RWPE1 (cell line): ENCODE data around the gene TWNK.

ENCODE experiments used
- CTCF ChIA-PET: fragments of 350-600 bp; sonication (Branson Sonifier 250); formaldehyde crosslinking; extraction: SDS; loops from one replicate; lab custom pipeline; 2021; lab: Yijun Ruan, JAX
- POLR2A ChIA-PET: fragments of 400-600 bp; formaldehyde crosslinking; extraction: SDS; loops from one replicate; lab custom pipeline; 2020; ENCODE audit warnings: antibody characterized with exemption; ENCODE audit not compliant: low non-redundant PET; lab: Yijun Ruan, JAX
- DNase-seq: peaks from one replicate; pipeline ENCODE4 v3.0.0; 2012; ENCODE audit warnings: low spot score
- H3K27ac ChIP-seq: fragments of 450-650 bp; 2 replicates; pipeline ENCODE4 v1.5.1; 2017
- TF ChIP-seq, protein P1 (sequence below): fragments of 450-650 bp; conservative IDR thresholded peaks from 2 replicates; pipeline ENCODE4 v1.5.1; 2017; ENCODE audit warnings: low read depth, mild to moderate bottlenecking

TWNK gene

DNA sequence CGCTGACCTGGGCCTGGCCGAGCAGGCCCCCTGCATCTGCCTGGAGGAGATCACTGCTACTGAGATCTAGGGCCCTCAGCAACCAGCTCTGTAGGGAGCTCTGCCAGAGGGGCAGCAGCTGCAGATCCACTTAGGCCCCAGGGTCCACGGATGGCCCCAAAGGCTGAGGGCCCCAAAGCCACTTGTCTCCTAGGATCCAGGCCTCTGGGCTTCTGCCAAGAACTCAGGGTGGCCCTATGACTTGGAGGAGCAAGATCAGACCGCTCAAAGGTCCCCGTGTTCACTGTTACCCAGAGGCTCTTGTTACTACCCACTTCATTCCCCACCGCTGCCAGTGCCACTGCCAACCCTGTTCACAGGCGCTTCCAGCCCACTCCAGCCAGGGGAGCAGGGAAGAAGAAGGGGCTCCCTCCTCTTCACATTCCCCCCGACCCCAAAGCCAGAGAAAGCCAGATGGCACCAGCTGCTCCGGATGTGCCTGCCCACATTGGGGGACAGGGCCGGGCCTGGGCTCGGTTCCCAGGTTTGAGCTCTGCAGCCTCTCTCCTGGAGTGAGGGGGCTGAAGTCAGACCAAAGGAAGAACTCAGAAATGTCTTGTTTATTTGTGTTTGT lies 19.9 kb downstream of the TWNK start:
- POLR2A ChIA-PET, result interaction anchor here (1.1 kb wide), 1 partner anchor 9 kb away, joined by 3 read pairs; no protein-coding TSS in a partner anchor
- CTCF ChIA-PET, result interaction anchor here (1.4 to 3.7 kb wide), 3 partner anchors 9 to 25 kb away, joined by 3 to 27 read pairs (median 19); partner anchors contain the start of gene LZTS2
- no peak for DNase-seq
- TF ChIP-seq, protein P1, sequence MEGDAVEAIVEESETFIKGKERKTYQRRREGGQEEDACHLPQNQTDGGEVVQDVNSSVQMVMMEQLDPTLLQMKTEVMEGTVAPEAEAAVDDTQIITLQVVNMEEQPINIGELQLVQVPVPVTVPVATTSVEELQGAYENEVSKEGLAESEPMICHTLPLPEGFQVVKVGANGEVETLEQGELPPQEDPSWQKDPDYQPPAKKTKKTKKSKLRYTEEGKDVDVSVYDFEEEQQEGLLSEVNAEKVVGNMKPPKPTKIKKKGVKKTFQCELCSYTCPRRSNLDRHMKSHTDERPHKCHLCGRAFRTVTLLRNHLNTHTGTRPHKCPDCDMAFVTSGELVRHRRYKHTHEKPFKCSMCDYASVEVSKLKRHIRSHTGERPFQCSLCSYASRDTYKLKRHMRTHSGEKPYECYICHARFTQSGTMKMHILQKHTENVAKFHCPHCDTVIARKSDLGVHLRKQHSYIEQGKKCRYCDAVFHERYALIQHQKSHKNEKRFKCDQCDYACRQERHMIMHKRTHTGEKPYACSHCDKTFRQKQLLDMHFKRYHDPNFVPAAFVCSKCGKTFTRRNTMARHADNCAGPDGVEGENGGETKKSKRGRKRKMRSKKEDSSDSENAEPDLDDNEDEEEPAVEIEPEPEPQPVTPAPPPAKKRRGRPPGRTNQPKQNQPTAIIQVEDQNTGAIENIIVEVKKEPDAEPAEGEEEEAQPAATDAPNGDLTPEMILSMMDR, result no peak
- H3K27ac ChIP-seq, result peak overlapping the region; percentile 63

DNA sequence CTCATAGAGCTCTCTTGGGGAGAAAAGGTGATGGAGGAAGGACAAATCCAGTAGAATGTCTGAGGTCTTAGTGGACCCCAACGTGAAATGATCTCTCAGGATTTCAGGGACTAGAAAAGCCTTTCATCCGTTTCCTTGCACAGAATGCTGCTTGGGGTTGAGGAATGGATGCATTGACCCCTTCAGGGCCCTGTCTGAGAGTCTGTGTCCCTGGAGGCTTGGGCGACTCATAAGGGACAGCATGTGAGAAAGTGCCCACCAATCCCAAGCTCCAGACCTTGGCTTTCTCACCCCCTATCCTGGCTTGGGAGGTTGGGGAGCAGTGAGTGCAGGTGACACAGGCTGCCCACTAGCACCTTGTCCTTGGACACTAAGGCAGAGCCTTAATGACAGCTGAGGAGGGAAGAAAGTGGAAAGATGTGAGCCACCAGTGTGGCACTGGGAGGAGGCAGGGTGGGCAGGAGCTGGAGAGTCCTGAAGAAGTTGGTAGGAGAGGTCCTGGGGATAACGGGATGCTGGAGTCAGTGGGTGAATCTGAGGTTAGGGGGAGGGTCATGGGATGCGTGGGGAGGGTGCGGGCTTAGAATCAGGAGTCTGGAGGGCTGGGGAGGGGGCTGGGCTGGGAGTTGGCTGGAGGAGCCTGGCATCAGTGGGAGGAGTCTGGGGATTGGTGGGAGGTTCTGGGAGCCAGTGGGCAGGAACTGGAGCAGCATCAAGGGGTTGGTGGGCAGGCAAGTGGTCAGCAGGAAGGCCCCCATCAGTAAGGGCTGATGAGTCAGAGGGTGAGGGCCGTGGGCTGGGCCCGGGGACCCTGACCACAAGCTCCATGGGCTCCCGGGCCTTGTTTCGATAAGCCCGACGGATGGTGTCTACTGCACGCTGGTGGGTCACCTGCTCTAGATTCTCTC lies 20.8 kb downstream of the TWNK start:
- TF ChIP-seq, protein P1, result no peak
- CTCF ChIA-PET, result interaction anchor here (0.6 to 3.7 kb wide), 6 partner anchors 10 to 83 kb away, joined by 3 to 27 read pairs (median 6); partner anchors contain the start of gene LZTS2
- peak overlapping the region; percentile 63 for H3K27ac ChIP-seq
- no peak for DNase-seq
- POLR2A ChIA-PET, result interaction anchor here (0.6 kb wide), 1 partner anchor 46 kb away, joined by 6 read pairs; no protein-coding TSS in a partner anchor

DNA sequence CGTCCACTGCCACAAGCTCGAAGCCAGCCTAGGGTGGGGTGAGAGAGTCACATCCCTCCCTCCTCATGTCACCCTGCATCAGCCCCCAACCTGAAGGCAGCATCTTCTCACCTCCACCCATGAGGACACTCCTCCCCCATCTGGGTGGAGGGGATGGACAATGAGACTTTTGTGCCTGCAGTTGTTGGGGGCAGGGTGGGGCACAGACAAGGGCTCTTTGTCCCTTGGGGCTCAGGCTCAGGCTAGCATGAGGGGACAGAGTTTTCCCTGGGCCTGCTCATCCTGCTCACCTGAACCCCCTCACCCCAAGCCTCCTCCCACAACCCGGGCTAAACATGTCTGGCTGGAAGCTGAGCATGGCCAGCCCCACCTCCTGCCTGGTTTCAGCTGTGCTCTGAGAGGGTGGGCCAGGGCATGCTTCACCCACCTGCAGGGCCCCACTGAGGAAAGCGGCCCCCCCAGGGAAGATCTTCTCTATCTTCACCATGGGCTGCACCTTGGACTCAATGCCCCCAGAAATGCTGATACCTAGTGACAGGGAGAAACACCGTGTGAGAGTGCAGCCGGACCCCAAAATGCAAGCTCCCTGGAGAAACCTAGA lies 21.6 kb downstream of the TWNK start:
- H3K27ac ChIP-seq, result peak overlapping the region; percentile 63
- TF ChIP-seq, protein P1, result no peak
- CTCF ChIA-PET, result interaction anchor here (0.6 to 3.7 kb wide), 5 partner anchors 10 to 469 kb away, joined by 3 to 27 read pairs (median 5); partner anchors contain the start of gene LZTS2
- POLR2A ChIA-PET, result no interaction called here
- DNase-seq, result no peak

DNA sequence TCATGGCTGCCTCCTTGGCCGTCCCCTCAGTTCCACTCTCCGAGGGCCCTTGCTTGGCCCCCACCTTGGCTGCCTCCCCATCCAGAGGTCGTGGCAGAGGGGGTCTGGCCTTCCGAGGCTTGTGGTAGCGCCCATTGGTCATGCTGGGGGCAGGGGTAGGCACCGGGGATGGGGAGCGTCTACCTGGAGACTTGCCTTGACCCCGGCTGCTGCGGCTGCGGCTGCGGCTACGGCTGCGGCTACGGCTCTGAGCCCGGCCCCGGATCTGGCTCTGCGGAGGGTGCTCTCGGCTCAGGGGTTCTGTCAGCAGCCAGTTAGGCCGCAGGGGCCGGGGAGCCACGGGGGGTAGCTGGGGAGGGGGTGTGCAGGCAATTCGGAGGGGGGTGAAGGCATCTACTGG lies 23.0 kb downstream of the TWNK start:
- H3K27ac ChIP-seq, result no peak overlapping the region
- TF ChIP-seq, protein P1, result no peak
- ChIA-PET CTCF (interaction anchor here (0.7 to 3.7 kb wide), 4 partner anchors 12 to 48 kb away, joined by 3 to 27 read pairs (median 8); partner anchors contain the start of gene LZTS2), POLR2A (no interaction called here)
- no peak for DNase-seq

DNA sequence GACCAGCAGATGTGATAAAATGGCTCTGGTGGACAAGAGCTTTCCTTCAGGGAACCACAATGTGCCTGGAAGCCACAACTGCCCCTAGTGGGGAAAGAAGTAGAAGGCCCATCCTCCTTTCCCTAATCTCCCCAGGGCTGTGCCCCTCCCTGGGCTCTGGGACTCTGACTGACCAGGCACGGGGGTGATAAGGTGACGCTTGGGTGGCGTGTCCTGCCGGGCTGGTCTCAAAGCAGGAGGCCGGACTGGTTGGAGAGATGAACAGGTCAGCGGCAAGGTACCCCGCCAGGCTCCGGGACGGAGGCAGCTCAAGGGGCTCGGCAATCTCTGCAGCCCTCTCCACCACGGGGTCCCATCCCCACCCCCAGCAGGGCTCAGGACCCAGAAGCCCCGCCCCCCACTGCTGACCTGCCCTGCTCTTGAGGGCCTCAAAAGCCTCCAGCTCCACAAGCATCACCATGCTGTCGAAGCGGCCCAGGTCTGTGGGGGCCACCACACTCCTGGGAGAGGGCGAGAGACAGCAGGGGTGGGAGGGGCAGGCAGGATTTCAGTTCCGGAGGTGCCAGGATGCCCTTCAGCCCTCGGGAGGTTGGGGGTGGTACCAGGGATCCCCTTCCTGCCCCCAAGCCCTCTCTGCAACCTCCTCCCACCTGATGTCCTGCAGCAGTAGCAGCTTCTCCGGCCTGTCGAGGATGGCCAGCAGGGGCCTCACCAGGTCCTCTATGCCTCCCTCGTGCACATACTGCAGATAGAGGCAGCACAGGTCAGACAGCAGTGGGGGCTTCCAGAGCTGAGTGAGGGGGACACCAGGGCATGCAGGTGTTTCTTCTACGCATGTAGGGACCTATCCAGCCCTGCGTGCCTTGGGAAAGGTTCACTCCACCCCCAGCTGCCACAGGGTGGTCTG lies 24.4 kb downstream of the TWNK start:
- ChIA-PET CTCF (interaction anchor here (0.6 to 2.2 kb wide), 15 partner anchors 9 to 1100 kb away, joined by 3 to 11 read pairs (median 3); partner anchors contain the start of genes HIF1AN, LZTS2 and SLF2), POLR2A (interaction anchor here (0.9 kb wide), 1 partner anchor 10 kb away, joined by 3 read pairs; no protein-coding TSS in a partner anchor)
- peak overlapping the region; percentile 54 for H3K27ac ChIP-seq
- TF ChIP-seq, protein P1, result 0 out of 2 replicates have a peak, but pooled peaks have one; percentile 17
- DNase-seq, result no peak
